Measurements from ENCODE around the gene TKTL1.

Gene TKTL1

GRCh38 chrX:154363706-154364439, 68.3 kb downstream of the TKTL1 start:
- in situ Hi-C loops (cut with HindIII; ENCODE audit: low pct_unique_long_range_greater_than_20kb, low sequenced_read_pairs): no loop called here
- TF ChIP-seq JUND (IDR thresholded peaks at IDR 0.05; ENCODE audit: low read depth): no peak
- no peak for DNase-seq (ENCODE audit: low read depth in 1 of 2, low spot score in 1 of 2)

GRCh38 chrX:154365052-154365600, 69.5 kb downstream of the TKTL1 start:
- in situ Hi-C loops (cut with HindIII; ENCODE audit: low pct_unique_long_range_greater_than_20kb, low sequenced_read_pairs): no loop called here
- no peak for DNase-seq (ENCODE audit: low read depth in 1 of 2, low spot score in 1 of 2)
- no peak for TF ChIP-seq JUND (IDR thresholded peaks at IDR 0.05; ENCODE audit: low read depth)

GRCh38 chrX:154365997-154366665, 70.5 kb downstream of the TKTL1 start:
- in situ Hi-C loops (cut with HindIII; ENCODE audit: low pct_unique_long_range_greater_than_20kb, low sequenced_read_pairs): no loop called here
- TF ChIP-seq JUND (IDR thresholded peaks at IDR 0.05; ENCODE audit: low read depth): no peak
- no peak for DNase-seq (ENCODE audit: low read depth in 1 of 2, low spot score in 1 of 2)

- in situ Hi-C loops (cut with HindIII; ENCODE audit: low pct_unique_long_range_greater_than_20kb, low sequenced_read_pairs): no loop called here
- TF ChIP-seq JUND (IDR thresholded peaks at IDR 0.05; ENCODE audit: low read depth): no peak
- no peak for DNase-seq (ENCODE audit: low read depth in 1 of 2, low spot score in 1 of 2)
These were observed 71.1 kb downstream of the TKTL1 start for GRCh38 chrX:154366666-154367055.

GRCh38 chrX:154367474-154368308, 72.1 kb downstream of the TKTL1 start:
- DNase-seq (ENCODE audit: low read depth in 1 of 2, low spot score in 1 of 2): no peak
- no peak for TF ChIP-seq JUND (IDR thresholded peaks at IDR 0.05; ENCODE audit: low read depth)
- in situ Hi-C loops (cut with HindIII; ENCODE audit: low pct_unique_long_range_greater_than_20kb, low sequenced_read_pairs): no loop called here

- peak in 1 of 2 experiments; percentile 61 for DNase-seq (ENCODE audit: low read depth in 1 of 2, low spot score in 1 of 2)
- in situ Hi-C loops (cut with HindIII; ENCODE audit: low pct_unique_long_range_greater_than_20kb, low sequenced_read_pairs): no loop called here
These were observed 73.2 kb downstream of the TKTL1 start for GRCh38 chrX:154368630-154369448.

GRCh38 chrX:154369449-154370299, 74.1 kb downstream of the TKTL1 start:
- TF ChIP-seq JUND (IDR thresholded peaks at IDR 0.05; ENCODE audit: low read depth): no peak
- in situ Hi-C loops (cut with HindIII; ENCODE audit: low pct_unique_long_range_greater_than_20kb, low sequenced_read_pairs): no loop called here
- DNase-seq (ENCODE audit: low read depth in 1 of 2, low spot score in 1 of 2): peak in 1 of 2 experiments; percentile 79

More at GRCh38 chrX:154368630-154369448, 73.2 kb downstream of the TKTL1 start:
- TF ChIP-seq JUND (IDR thresholded peaks at IDR 0.05; ENCODE audit: low read depth): no peak

GRCh38 chrX:154370300-154371016, 74.9 kb downstream of the TKTL1 start:
- in situ Hi-C loops (cut with HindIII; ENCODE audit: low pct_unique_long_range_greater_than_20kb, low sequenced_read_pairs): no loop called here
- DNase-seq (ENCODE audit: low read depth in 1 of 2, low spot score in 1 of 2): no peak
- TF ChIP-seq JUND (IDR thresholded peaks at IDR 0.05; ENCODE audit: low read depth): no peak

GRCh38 chrX:154371017-154371788, 75.6 kb downstream of the TKTL1 start:
- no peak for TF ChIP-seq JUND (IDR thresholded peaks at IDR 0.05; ENCODE audit: low read depth)
- in situ Hi-C loops (cut with HindIII; ENCODE audit: low pct_unique_long_range_greater_than_20kb, low sequenced_read_pairs): no loop called here
- DNase-seq (ENCODE audit: low read depth in 1 of 2, low spot score in 1 of 2): peak; percentile 54 to 93

- TF ChIP-seq JUND (IDR thresholded peaks at IDR 0.05; ENCODE audit: low read depth): no peak
- DNase-seq (ENCODE audit: low read depth in 1 of 2, low spot score in 1 of 2): no peak
- in situ Hi-C loops (cut with HindIII; ENCODE audit: low pct_unique_long_range_greater_than_20kb, low sequenced_read_pairs): no loop called here
These were observed 76.2 kb downstream of the TKTL1 start for GRCh38 chrX:154371789-154372300.
